GM12878 (cell line): ENCODE results near the gene SLC4A8. TPM values are rescaled to one million over a fixed set of nuclear protein-coding genes. Genes with fewer than 3 reads are reported as not detected.

Experiments
- ATAC-seq: fragments of 200-7000 bp; cut with Tn5 transposase; 3 replicates; pipeline ENCODE4 v1.9.1; 2020; ENCODE audit warnings: mild to moderate bottlenecking, moderate library complexity
- BruUV-seq: library from RNA; stranded (reverse); fragments of 400-500 nt; replicated peaks from 2 replicates; lab custom pipeline; 2021; lab: Mats Ljungman, UMichigan
- CTCF ChIA-PET: fragments of 300-600 bp; sonication (Branson Sonifier 250); formaldehyde crosslinking; extraction: SDS; loops from one replicate; lab custom pipeline; 2021; ENCODE audit warnings: inconsistent platforms; lab: Yijun Ruan, JAX
- POLR2A ChIA-PET: fragments of 350-600 bp; formaldehyde crosslinking; extraction: SDS; loops from one replicate; lab custom pipeline; 2021; ENCODE audit warnings: inconsistent platforms; lab: Charles Lee
- RAD21 ChIA-PET: fragments of 300-600 bp; sonication (Branson Sonifier 250); formaldehyde crosslinking; loops from one replicate; lab custom pipeline; 2023; ENCODE audit warnings: antibody characterized with exemption; ENCODE audit not compliant: unreplicated experiment; lab: Charles Lee
- SMC1A ChIA-PET: fragments of 300-600 bp; sonication (Branson Sonifier 250); formaldehyde crosslinking; loops from one replicate; lab custom pipeline; 2023; ENCODE audit not compliant: unreplicated experiment, uncharacterized antibody; lab: Charles Lee
- DNase-seq: peaks from one replicate; pipeline ENCODE4 v3.0.0-alpha.2; 2011; ENCODE audit warnings: low read depth, low spot score
- FAIRE-seq: peaks from 3 replicates; lab custom pipeline; 2011; peaks lifted over from hg19 to GRCh38; lab: Jason Lieb, UNC
- H2AFZ ChIP-seq: 2 replicates; pipeline ENCODE4 v1.6.0; 2011; ENCODE audit warnings: low read depth, low read length, control low read depth; ENCODE audit not compliant: control insufficient read depth
- H3K27ac ChIP-seq: 2 replicates; pipeline ENCODE4 v1.5.1; 2011; ENCODE audit warnings: control low read depth; ENCODE audit not compliant: control insufficient read depth, insufficient read depth
- H3K27me3 ChIP-seq, 2 experiments: replicated peaks in 1 of 2; 2 replicates each; pipeline versions ENCODE4 v1.6.0 to v1.6.1; 2011; ENCODE audit warnings: low read length in 1 of 2; ENCODE audit not compliant: control insufficient read depth in 2 of 2, insufficient read depth in 2 of 2
- H3K36me3 ChIP-seq, 2 experiments: 2 replicates each; pipeline ENCODE4 v1.5.1; 2011; ENCODE audit warnings: low read length in 1 of 2; ENCODE audit not compliant: control insufficient read depth in 2 of 2, insufficient read depth in 2 of 2
- H3K4me1 ChIP-seq: 2 replicates; pipeline ENCODE4 v1.6.1; 2011; ENCODE audit warnings: mild to moderate bottlenecking, low read length, moderate library complexity, mixed read lengths; ENCODE audit not compliant: control insufficient read depth, insufficient read depth
- H3K4me2 ChIP-seq: 2 replicates; pipeline ENCODE4 v1.6.0; 2011; ENCODE audit warnings: control low read depth; ENCODE audit not compliant: control insufficient read depth, insufficient read depth
- H3K4me3 ChIP-seq: fragments of 200-600 bp; sonication (generic); 2 replicates; pipeline ENCODE4 v1.5.1; 2016
- H3K79me2 ChIP-seq: 2 replicates; pipeline ENCODE4 v1.6.0; 2011; ENCODE audit warnings: low read length; ENCODE audit not compliant: control insufficient read depth, insufficient read depth
- H3K9ac ChIP-seq: 2 replicates; pipeline ENCODE4 v1.8.0; 2011; ENCODE audit warnings: low read length, control low read depth, mixed read lengths; ENCODE audit not compliant: control insufficient read depth, insufficient read depth
- H3K9me3 ChIP-seq: replicated peaks from 3 replicates; pipeline ENCODE4 v1.5.1; 2011; ENCODE audit warnings: mild to moderate bottlenecking, low read length; ENCODE audit not compliant: control insufficient read depth, insufficient read depth
- H4K20me1 ChIP-seq: 2 replicates; pipeline ENCODE4 v1.6.0; 2011; ENCODE audit not compliant: control insufficient read depth, insufficient read depth
- CHD2 ChIP-seq: IDR thresholded peaks from 2 replicates; pipeline ENCODE4 v1.6.1; 2011; ENCODE audit warnings: low read depth, low read length, improper control_type of control experiment, borderline replicate concordance
- CREM ChIP-seq: IDR thresholded peaks from 2 replicates; pipeline ENCODE4 v1.6.1; 2014; ENCODE audit warnings: antibody characterized with exemption, low read depth
- ESRRA ChIP-seq: IDR thresholded peaks from 2 replicates; pipeline ENCODE4 v1.6.1; 2012; ENCODE audit warnings: mild to moderate bottlenecking, low read length, improper control_type of control experiment
- MEF2A ChIP-seq: IDR thresholded peaks from 2 replicates; pipeline ENCODE4 v1.6.1; 2011; ENCODE audit warnings: low read depth, mild to moderate bottlenecking, low read length, moderate library complexity; ENCODE audit not compliant: insufficient read depth
- POLR2AphosphoS2 ChIP-seq: IDR thresholded peaks from 2 replicates; pipeline ENCODE4 v1.6.1; 2011; ENCODE audit warnings: low read depth, mild to moderate bottlenecking, low read length, improper control_type of control experiment, moderate library complexity
- RAD51 ChIP-seq: fragments of 450-650 bp; IDR thresholded peaks from 2 replicates; pipeline ENCODE4 v1.6.1; 2016; ENCODE audit warnings: moderate library complexity, mild to moderate bottlenecking, inconsistent platforms
- RUNX3 ChIP-seq: IDR thresholded peaks from 2 replicates; pipeline ENCODE4 v1.6.1; 2012; ENCODE audit warnings: low read length, inconsistent platforms
- SREBF2 ChIP-seq: IDR thresholded peaks from 2 replicates; pipeline ENCODE4 v1.6.1; 2012; ENCODE audit warnings: mild to moderate bottlenecking, low read length
- TCF3 ChIP-seq: IDR thresholded peaks from 2 replicates; pipeline ENCODE4 v1.6.1; 2012; ENCODE audit warnings: low read depth, mild to moderate bottlenecking, low read length, borderline replicate concordance; ENCODE audit not compliant: insufficient read depth
- TCF7 ChIP-seq: IDR thresholded peaks from 2 replicates; pipeline ENCODE4 v1.6.1; 2014; ENCODE audit warnings: antibody characterized with exemption, borderline replicate concordance
- ZSCAN29 ChIP-seq: fragments of 450-650 bp; IDR thresholded peaks from 2 replicates; pipeline ENCODE4 v1.6.1; 2017; ENCODE audit warnings: mild to moderate bottlenecking, moderate library complexity
- WGBS: methylation state at CpG from one replicate; pipeline ENCODE4 v1.1.6; 2016; ENCODE audit warnings: low lambda C conversion rate; ENCODE audit not compliant: insufficient replicate concordance, insufficient coverage; ENCODE audit errors: missing lambda C conversion rate; 5-methylcytosine and 5-hydroxymethylcytosine counted together
- in situ Hi-C: fragments of 300-500 bp; cut with MboI; formaldehyde crosslinking; loops from 9 replicates; pipeline ENCODE4 v1.14.3; 2018; ENCODE audit warnings: mixed read lengths
- intact Hi-C: fragments of 100-400 bp; cut with micrococcal nuclease; formaldehyde crosslinking; loops from one replicate; pipeline ENCODE4 v1.14.2; 2022; ENCODE audit not compliant: unreplicated experiment
- polyA plus RNA-seq, 11 experiments: library from polyadenylated mRNA; depleted of rRNA in 4 of 11; unstranded in 6 of 11; stranded (reverse) in 5 of 11; fragments of >200 nt; fragmentation: Nextera tagmentation in 4 of 11; fragmentation: Illumina TruSeq in 1 of 11; extraction: Ambion mirVana in 4 of 11; extraction: Trizol in 1 of 11; gene quantifications; 1 replicate in 1 of 11; 2 replicates in 10 of 11; pipeline versions ENCODE4 v1.2.1 to v1.2.3, GENCODE V29; 2011 to 2016; ENCODE audit warnings: inconsistent platforms in 2 of 11, missing spikeins in 2 of 11, low read depth in 1 of 11
- total RNA-seq, 4 experiments: library from RNA; depleted of rRNA in 3 of 4; stranded (reverse); fragments of >200 nt in 3 of 4; fragmentation: Illumina TruSeq in 1 of 4; extraction: Trizol in 1 of 4; gene quantifications; 2 replicates each; pipeline versions ENCODE4 v1.2.1 to v1.2.3, GENCODE V29; 2013 to 2021
- TF ChIP-seq, protein P1 (sequence below): fragments of 450-650 bp; IDR thresholded peaks from 2 replicates; pipeline ENCODE4 v1.6.1; 2017; ENCODE audit warnings: mild to moderate bottlenecking
- TF ChIP-seq, protein P2 (sequence below): fragments of 450-650 bp; IDR thresholded peaks from 2 replicates; pipeline ENCODE4 v1.6.1; 2017; ENCODE audit warnings: mild to moderate bottlenecking, moderate library complexity

SLC4A8 gene
- total and polyA plus RNA-seq, 10 of the 15 experiments (the other 5 are each of a cell fraction or from before 2014, with no cell fraction given) = 1.4 to 7.7 (median 3.7) TPM

DNA sequence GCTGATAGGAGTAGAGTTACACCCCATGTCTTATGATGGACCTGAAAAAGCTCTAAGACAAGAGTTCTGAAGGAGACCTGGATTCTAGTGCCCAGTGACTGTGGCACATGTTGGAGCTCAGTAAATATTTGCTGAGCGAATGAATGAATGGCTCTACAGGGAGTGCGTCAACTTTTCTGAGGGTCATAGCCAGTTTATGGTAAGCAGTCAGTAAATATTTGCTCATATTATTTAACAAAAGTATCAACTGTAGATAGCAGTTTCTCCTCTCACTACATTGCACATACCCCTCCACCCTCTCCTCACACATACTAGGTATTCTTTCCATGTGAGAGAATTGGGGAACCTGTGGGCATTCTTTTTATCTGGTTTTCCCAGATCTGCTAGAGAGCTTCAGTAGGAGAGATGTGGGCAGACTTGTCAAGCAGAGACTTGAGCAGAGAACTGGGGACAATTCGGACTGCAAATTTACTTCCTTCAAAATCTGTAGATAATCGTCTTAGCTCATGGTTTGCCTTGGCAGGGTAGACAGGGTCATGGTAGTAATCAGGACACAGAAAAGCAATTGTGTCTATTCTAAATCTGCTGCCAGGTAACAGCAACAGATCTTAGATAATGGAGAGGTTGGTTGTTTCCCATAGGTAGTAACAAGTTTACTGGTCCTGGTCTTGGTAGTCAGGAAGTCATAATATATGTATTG lies 5.7 kb downstream of the SLC4A8 start:
- TF ChIP-seq, protein P1, sequence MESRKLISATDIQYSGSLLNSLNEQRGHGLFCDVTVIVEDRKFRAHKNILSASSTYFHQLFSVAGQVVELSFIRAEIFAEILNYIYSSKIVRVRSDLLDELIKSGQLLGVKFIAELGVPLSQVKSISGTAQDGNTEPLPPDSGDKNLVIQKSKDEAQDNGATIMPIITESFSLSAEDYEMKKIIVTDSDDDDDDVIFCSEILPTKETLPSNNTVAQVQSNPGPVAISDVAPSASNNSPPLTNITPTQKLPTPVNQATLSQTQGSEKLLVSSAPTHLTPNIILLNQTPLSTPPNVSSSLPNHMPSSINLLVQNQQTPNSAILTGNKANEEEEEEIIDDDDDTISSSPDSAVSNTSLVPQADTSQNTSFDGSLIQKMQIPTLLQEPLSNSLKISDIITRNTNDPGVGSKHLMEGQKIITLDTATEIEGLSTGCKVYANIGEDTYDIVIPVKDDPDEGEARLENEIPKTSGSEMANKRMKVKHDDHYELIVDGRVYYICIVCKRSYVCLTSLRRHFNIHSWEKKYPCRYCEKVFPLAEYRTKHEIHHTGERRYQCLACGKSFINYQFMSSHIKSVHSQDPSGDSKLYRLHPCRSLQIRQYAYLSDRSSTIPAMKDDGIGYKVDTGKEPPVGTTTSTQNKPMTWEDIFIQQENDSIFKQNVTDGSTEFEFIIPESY = no peak
- no peak for TF ChIP-seq POLR2AphosphoS2
- no peak for TF ChIP-seq ESRRA
- no peak for TF ChIP-seq SREBF2
- no peak for TF ChIP-seq TCF3
- TF ChIP-seq CREM = no peak
- TF ChIP-seq RAD51 = no peak
- no peak for TF ChIP-seq TCF7
- no peak for TF ChIP-seq CHD2
- no peak for TF ChIP-seq ZSCAN29
- TF ChIP-seq, protein P2, sequence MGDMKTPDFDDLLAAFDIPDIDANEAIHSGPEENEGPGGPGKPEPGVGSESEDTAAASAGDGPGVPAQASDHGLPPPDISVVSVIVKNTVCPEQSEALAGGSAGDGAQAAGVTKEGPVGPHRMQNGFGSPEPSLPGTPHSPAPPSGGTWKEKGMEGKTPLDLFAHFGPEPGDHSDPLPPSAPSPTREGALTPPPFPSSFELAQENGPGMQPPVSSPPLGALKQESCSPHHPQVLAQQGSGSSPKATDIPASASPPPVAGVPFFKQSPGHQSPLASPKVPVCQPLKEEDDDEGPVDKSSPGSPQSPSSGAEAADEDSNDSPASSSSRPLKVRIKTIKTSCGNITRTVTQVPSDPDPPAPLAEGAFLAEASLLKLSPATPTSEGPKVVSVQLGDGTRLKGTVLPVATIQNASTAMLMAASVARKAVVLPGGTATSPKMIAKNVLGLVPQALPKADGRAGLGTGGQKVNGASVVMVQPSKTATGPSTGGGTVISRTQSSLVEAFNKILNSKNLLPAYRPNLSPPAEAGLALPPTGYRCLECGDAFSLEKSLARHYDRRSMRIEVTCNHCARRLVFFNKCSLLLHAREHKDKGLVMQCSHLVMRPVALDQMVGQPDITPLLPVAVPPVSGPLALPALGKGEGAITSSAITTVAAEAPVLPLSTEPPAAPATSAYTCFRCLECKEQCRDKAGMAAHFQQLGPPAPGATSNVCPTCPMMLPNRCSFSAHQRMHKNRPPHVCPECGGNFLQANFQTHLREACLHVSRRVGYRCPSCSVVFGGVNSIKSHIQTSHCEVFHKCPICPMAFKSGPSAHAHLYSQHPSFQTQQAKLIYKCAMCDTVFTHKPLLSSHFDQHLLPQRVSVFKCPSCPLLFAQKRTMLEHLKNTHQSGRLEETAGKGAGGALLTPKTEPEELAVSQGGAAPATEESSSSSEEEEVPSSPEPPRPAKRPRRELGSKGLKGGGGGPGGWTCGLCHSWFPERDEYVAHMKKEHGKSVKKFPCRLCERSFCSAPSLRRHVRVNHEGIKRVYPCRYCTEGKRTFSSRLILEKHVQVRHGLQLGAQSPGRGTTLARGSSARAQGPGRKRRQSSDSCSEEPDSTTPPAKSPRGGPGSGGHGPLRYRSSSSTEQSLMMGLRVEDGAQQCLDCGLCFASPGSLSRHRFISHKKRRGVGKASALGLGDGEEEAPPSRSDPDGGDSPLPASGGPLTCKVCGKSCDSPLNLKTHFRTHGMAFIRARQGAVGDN = no peak
- TF ChIP-seq RUNX3 = no peak
- TF ChIP-seq MEF2A = no peak
- H3K9me3 ChIP-seq = no peaks in the 10 kb centered on the region
- H4K20me1 ChIP-seq = no peaks in the 10 kb centered on the region
- WGBS = 74% methylated on average over 4 of the region's 4 CpGs
- ChIA-PET CTCF (interaction anchor here (1.7 to 14.2 kb wide), 3 partner anchors 9 to 102 kb away, joined by 4 to 183 read pairs (median 7); no protein-coding TSS in a partner anchor), POLR2A (no interaction called here), SMC1A (interaction anchor here (1.0 to 1.2 kb wide), 2 partner anchors 11 to 98 kb away, joined by 3 to 4 read pairs; no protein-coding TSS in a partner anchor), RAD21 (interaction anchor here (1.0 to 1.7 kb wide), 2 partner anchors 101 to 102 kb away, joined by 3 to 4 read pairs; no protein-coding TSS in a partner anchor)
- ATAC-seq (no peak), DNase-seq (no peak), FAIRE-seq (no peak)
- no peaks in the 10 kb centered on the region for H3K36me3 ChIP-seq
- H3K4me3 ChIP-seq = no peak overlapping the region
- no peaks in the 10 kb centered on the region for H3K79me2 ChIP-seq
- no peak overlapping the region for H3K27ac ChIP-seq
- H3K4me1 ChIP-seq = no peaks in the 10 kb centered on the region
- H3K9ac ChIP-seq = no peak overlapping the region
- no TSS peak for BruUV-seq
- no peak overlapping the region for H3K4me2 ChIP-seq
- no peaks in the 10 kb centered on the region for H3K27me3 ChIP-seq
- no peak overlapping the region for H2AFZ ChIP-seq
- in situ Hi-C loops = no loop called here
- intact Hi-C loops = no loop called here
